IPS DF 19.7 (cell line): Measurements from ENCODE around the gene RELA.
A peak's percentile ranks its signal among the peaks of the same experiment; 100 is the strongest.

Experiments used
- DNase-seq: peaks from one replicate; pipeline ENCODE4 v3.0.0-alpha.2; 2013; ENCODE audit warnings: low read depth, low spot score

The RELA gene

DNA sequence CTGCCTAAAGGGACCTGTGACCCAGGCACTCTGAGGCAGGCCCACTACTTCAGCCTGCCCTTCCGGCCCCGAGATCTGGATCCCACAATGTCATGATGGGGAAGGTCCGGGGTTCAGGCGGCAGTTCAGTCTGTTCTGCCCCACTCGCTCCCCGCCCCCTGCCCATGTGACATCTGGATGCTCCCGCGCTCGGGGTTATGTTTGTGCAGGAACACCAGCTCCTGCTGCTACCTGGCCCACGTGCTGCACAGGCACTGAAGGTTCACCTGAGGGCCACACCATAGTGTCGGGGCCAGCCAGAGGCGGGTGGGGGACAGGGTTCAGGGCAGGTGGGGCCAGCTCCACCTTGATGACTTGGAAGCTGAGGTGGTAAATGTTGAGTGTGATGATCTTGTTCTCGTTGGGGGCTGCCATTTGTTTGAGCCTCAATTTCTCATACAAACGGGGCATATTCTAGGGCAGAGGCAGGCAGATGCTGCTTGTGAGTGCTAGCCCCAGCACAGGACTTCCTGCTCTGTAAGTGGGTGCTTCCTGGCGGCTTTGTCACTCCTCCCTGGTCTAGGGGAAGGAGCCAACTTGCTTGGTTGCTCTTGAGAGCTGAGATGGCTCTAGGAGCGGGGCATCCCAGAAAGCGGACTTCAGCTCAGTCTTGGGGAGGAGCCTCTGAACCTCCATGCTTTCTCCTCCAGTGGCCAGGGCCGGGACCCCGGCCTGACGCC is 29.2 kb downstream of the RELA start:
- no peak for DNase-seq

DNA sequence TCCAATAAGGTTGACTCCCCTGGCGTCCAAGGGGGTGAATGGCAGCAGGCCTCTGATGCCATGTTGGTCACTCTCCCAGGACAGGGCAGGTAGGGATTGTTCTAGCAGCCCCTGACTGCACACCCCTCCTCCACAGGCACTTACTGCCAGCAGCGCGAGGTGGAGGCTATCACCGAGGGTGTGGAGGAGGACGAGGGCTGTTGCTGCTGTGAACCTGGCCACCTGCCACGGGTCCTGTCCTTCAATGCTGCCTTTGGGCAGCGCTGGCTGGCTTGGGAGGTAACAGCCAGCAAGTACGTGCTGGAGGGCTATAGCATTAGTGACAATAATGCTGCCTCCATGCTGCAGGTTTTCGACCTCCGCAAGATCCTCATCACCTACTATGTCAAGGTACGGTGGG is 32.5 kb downstream of the RELA start:
- DNase-seq, result no peak

DNA sequence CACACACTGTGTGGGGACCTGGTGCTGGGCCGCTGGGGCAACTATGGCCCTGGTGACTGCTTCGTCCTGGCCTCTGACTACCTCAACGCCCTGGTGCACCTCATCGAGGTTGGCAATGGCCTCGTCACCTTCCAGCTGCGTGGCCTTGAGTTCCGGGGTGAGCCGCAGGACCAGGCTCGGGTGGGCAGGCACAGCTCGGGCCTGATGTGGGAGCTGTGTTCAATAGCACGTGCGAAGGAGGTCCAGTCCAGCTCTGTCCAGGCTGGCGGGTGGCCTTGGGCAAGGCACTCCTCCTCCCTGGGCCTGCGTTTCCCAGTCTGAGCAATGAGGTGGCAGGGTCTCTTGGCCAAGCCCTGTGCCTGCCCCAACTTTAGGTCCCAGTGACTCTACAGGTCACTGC is 33.1 kb downstream of the RELA start:
- no peak for DNase-seq

DNA sequence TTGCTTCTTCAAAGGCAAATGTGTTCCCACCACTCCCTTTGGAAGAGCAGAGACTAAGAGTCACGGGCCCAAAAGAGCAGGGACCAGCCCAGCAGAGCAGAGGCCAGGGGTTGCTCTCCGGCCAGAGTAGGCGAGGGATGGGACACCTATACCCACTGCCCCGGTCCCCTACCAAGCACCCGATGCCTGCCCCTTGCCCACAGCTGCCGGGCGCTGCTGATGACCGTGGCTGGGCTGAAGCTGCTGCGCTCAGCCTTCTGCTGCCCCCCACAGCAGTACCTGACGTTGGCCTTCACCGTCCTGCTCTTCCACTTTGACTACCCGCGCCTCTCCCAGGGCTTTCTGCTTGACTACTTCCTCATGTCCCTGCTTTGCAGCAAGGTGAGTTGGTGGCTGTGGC is 35.5 kb downstream of the RELA start:
- DNase-seq, result no peak

DNA sequence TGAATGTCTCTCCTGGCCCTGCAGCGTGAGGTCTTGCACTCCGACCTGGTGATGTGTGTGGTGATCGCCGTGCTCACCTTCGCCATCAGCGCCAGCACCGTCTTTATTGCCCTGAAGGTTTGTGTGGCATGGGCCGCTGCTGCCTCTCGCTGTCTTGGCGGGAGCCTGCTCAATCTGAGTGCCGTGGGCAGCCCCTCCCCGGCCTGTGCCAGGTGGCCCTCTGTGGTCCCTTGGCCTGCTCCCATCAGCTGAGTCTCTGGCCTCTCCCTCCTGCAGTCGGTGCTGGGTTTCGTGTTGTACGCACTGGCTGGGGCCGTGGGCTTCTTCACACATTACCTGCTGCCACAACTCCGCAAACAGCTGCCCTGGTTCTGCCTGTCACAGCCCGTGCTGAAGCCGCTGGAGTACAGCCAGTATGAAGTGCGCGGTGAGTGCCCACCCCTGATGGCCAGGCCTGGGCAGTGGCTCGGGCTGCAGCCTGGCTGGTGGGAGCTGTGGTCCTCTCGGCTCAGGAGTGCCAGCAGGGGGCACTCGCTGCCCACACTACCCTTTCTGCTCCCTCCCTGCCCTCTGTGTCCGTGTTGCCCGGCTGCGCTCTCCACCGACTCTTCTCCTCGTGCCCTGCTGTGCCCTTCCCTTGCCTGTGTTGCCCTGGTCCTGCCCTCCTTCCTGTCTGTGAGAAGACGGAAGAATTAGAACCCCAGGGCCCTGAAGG is 36.9 kb downstream of the RELA start:
- no peak for DNase-seq

DNA sequence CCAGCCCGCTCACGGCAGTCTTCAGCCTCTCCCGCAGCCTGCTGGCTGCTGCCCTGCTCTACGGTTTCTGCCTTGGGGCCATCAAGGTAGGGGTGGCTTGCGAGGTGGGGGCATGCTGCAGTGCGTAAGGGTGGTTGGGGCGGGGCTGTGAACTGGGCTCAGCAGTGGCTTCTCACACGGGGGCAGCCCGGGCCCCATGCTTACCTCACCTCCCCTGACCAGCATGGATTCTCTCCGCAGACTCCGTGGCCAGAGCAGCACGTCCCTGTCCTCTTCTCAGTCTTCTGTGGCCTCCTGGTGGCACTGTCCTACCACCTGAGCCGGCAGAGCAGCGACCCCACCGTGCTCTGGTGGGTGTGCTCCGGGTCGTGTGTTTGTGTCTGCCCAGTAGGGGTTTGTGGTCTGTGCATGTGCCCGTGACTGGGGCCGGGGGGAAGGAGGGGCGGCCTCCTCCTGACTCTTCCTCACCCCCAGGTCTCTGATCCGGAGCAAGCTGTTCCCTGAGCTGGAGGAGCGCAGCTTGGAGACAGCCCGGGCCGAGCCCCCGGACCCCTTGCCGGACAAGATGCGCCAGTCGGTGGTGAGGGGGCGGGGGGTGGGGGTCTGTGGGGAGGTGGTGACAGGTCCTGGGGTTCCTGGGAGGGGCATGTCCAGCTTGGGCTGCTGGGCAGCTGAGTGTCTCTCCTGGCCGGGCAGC is 37.6 kb downstream of the RELA start:
- DNase-seq, result no peak

DNA sequence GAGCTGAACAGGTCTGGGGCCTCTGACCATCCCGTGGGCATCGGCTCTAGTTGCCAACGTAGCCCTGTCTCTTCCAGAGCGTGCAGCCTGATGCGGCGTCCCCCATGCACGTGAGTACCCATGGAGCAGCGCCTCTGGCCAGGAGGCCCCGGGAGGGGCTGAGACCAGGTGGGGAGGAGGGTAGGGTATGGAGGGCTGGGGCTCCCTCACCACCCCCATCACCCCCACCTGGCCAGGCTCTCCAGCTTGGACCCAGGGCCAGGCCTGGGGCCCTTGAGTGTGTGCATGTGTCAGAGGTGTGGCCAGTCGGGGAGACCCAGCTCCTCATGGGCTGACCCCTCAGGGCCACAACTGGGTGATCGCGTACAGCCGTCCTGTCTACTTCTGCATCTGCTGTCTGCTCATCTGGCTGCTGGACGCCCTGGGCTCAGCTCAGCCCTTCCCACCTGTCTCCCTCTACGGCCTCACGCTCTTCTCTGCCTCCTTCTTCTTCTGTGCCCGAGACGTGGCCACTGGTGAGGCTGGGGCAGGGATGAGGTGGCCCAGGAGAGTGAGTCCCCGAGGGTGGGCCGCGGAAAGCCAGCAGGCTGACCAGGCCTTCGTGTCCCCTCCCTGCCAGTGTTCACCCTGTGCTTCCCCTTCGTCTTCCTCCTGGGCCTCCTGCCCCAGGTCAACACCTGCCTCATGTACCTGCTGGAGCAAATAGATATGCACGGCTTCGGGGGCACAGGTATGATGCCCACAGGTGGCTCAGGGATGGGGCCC is 38.7 kb downstream of the RELA start:
- DNase-seq, result no peak

DNA sequence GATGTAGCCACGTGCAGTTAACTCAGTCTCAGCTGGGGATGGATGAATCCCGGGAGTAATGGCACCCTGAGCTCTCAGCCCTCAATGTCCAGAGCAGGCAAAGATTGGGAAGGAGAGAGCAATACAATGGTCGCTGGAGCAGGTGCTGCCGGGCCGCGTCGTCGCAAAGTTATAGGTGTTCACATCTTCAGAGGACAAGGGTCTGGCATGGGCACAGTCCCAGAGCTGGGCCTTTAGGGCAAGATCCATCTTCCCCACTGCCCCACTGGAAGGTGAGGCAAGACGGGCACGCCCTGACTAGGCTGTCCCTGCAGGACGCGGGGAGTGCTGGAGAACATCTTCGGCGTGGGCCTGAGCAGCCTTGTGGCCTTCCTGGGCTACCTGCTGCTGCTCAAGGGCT is 39.5 kb downstream of the RELA start:
- no peak for DNase-seq

DNA sequence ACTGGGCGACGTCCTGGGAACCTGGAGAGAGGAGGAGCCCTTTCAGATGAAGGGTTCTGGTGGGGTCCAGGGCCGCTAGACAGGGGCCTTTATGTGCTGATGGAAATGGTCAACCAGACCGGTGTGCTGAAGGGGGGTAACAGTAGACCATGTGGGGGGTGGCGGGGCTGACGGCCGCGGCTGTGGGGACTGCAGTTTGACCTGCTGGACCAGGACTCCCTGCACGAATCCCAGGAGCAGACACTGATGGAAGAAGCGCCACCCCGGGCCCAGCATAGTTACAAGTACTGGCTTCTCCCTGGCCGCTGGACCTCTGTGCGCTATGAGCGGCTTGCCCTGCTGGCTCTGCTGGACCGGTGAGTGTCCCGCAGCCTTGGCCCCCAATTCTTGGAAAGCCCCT is 40.7 kb downstream of the RELA start:
- DNase-seq, result no peak

DNA sequence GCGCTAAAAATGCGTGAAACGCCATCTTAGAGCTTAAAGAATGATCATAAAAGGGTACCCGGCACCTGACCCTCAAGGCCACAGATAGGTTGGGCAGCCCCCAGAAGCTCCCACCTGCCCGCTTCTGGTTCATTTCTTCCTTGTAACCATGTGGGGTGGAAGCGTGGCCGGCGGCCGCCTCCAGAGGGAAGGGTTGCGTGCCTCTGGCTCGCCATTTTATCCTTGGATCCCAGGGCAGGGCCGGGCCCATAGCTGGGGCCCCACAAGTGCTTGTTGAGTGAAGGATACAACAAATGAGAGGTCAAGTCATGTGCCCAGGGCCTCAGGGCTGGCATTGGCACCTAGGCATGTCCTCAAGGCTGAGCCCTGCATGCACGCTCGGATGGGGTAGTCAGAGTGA is 41.3 kb downstream of the RELA start:
- DNase-seq, result no peak

DNA sequence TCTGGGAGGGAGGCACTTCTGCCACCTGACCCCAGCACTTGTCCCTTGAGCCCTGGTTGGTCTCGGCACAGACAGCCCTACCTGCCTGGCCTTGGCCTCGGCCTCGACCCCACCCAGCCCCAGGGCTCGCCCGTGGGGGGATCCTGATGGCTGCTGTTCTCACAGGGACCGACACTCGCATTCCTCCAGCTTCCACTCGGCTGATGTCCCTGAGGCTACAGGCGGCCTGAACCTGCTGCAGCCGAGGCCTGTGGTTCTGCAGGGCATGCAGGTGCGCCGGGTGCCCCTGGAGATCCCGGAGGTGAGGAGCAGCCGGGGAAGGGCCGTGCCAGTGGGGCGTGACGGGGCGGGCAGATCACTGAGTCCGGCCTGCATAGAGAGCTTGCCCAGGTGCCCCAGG is 42.0 kb downstream of the RELA start:
- no peak for DNase-seq

DNA sequence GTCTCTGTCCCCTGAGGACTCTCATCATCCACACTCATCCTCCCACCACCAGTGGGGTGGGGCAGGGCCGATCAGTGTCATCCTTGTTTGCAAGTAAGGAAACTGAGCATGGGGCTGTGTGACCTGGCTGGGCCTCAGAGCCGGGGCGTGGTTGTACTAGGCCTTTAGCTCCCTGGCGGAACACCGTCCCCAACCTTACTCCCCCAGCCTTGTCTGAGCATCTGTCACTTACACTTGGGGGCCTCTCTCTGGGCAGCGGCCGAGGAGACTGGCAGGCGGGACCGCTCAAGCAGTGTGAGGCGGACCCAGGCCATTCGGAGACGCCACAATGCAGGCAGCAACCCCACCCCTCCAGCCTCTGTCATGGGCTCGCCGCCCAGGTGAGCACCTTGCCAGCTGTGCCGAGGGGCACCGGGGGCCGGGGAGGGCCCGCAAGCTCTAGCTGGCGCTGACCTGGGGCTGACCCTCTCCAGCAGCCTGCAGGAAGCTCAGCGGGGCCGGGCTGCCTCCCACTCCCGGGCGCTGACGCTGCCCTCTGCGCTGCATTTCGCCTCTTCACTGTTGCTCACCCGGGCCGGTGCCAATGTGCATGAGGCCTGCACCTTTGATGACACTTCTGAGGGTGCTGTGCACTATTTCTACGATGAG is 43.3 kb downstream of the RELA start:
- no peak for DNase-seq

DNA sequence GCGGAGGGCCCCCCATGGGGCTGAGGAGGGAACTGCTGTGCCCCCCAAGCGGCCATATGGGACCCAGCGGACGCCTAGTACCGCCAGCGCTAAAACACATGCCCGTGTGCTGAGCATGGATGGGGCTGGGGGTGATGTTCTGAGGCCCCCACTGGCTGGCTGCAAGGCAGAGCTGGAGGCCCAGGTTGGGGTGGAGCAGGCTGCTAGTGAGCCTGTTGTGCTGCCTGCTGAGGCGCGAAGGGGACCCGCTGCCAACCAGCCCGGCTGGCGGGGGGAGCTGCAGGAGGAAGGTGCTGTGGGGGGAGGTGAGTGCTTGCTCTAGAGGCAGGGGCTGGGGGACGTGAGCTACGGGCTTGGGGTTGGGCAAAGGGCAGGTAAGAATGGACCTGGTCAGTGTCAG is 44.0 kb downstream of the RELA start:
- no peak for DNase-seq

DNA sequence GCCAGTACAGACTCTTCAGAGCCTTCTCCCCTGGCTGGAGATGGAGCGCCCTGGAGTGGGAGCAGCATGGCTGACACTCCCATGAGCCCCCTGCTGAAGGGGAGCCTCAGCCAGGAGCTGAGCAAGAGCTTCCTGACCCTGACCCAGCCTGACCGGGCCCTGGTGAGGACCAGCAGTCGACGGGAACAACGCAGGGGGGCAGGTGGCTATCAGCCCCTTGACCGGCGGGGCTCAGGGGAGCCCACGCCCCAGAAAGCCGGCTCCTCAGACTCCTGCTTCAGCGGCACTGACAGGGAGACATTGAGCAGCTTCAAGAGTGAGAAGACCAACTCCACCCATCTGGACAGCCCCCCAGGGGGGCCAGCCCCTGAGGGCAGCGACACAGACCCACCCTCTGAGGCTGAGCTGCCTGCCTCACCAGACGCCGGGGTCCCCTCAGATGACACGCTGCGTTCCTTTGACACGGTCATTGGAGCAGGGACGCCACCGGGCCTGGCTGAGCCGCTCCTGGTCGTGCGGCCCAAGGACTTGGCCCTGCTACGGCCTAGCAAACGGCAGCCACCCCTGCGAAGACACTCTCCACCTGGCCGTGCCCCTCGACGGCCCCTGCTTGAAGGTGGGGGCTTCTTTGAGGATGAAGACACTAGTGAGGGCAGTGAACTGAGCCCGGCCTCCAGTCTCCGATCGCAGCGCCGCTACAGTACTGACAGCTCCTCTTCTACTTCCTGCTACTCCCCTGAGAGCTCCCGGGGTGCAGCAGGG is 44.5 kb downstream of the RELA start:
- DNase-seq, result no peak

DNA sequence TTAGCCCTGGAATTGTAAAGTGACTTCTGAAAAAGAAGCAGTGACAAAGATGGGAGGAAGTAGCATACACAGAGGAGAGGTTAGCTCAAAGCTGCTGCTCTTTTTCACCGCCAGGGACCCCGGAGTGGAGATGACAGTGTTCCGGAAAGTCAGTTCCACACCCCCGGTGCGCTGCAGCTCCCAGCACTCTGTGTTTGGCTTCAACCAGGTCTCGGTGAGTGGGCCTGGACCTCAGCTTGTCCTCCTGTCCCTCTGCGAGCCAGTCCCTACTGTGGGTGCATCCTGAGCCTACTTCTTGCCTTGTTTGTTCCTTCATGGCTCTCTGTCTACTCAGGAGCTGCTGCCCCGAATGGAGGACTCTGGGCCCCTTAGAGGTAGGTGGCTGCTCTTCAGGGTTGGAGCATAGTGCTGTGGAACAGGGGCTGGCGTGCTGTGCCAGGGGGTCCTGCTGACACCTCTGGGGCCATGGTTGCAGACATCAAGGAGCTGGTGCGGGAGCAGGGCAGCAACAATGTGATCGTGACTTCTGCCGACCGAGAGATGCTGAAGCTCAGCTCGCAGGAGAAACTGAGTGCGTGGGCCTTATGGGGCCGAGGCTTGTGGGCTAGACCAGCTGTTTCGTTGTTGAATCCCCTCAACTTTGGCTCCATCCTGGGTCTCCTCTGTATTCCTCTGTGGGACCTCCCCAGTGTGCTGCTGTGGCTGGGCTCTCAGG is 45.4 kb downstream of the RELA start:
- no peak for DNase-seq

DNA sequence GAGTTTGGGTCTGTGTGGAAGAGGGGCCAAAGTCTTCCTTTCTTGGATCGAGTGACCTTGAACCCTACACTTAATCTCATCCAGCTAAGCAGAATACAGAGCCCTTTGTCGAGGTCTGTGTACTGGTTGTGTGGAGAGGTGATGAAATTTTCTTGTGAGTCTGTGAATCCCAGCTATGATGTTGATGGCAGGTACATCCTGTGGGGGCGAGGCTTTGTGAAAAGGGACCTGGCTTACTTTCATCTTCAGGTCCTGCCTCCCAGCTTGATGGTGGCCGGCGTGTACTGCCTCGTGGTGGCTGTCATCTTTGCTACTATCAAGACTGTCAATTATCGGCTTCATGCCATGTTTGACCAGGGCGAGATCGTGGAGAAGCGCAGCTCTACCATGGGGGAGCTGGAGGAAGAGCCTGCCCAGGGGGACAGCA is 46.1 kb downstream of the RELA start:
- DNase-seq, result no peak

DNA sequence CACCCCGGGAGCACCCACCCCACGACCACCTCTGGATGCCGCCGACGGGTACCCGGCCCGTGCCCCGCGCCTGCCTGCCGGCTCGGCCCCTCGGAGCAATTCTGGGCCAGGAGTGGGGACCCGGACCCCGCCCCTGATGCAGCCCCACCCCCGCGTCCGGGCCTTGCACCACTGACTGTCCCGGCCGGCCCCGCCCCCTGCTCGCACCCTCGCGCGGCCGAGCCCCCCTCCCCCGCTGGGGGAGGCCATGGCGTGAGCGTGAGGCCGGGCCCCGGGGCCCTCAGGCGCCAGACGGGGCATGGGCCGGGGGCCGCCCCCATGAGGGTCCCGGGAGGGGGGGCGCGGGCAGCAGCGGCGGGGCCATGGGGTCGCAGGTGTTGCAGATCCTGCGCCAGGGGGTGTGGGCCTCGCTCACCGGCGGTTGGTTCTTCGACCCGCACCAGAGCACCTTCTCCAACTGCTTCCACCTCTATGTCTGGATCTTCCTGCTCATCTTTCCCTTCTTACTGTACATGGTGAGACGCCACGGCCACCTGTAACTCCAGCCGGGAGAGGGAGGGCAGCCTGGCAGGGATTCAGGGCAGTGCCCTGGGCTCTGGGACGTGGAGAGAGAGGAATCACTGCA is 46.7 kb downstream of the RELA start:
- no peak for DNase-seq

DNA sequence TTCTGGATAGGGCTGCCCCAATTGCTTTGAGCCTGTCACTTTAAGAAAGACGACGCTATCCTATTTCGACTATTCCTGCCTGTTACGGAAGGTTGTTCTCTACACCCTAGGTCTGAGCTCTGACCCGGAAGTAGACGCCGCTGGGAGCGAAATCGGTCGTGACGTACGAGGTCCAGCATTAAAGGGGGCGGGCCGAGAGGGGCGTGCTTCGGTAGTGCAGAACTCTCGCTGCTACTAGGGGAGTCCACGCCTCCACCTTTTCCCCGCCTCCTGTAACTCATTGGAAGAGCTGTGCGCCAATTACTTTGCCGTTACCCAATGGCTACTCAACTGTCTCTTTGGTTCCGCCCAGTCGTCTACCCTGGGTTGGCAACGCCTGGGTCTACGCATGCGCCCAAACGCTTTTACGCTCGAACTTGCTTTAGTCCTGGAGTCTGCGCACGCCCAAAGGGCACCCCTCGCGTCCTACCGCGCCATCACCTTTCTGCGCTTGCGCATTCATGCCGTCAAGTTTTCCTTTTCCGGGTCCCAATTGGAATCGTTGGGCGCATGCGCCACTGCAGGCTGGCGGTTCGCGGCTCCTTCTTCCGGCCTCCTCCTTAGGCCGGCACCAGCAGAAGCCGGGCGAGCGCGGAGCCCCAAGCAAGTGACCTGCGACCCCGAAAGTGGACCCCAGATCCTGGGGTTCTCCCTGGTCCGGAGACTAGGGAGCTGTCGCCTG is 47.3 kb downstream of the RELA start, which contains the start of gene PCNX3:
TSS of gene PCNX3 (plus strand) at position 548 of the 721 bp plus-strand sequence. CDS start 536 bp downstream, outside the sequence.
- DNase-seq, result peak; percentile 99
